ENCODE measurements around the gene ENTPD1. TPM values are rescaled to one million over a fixed set of nuclear protein-coding genes. Genes with fewer than 3 reads are reported as not detected.
"Not testable (repeated sequence)": the region's sequence is repeated elsewhere in the genome, so short reads cannot be mapped to it uniquely, and the experiment has no call there.

The ENTPD1 gene
- total and polyA plus RNA-seq, 9 of the 15 experiments (the other 6 are each of a cell fraction or from before 2014, with no cell fraction given): 0.07 to 1.5 (median 0.37) TPM

DNA sequence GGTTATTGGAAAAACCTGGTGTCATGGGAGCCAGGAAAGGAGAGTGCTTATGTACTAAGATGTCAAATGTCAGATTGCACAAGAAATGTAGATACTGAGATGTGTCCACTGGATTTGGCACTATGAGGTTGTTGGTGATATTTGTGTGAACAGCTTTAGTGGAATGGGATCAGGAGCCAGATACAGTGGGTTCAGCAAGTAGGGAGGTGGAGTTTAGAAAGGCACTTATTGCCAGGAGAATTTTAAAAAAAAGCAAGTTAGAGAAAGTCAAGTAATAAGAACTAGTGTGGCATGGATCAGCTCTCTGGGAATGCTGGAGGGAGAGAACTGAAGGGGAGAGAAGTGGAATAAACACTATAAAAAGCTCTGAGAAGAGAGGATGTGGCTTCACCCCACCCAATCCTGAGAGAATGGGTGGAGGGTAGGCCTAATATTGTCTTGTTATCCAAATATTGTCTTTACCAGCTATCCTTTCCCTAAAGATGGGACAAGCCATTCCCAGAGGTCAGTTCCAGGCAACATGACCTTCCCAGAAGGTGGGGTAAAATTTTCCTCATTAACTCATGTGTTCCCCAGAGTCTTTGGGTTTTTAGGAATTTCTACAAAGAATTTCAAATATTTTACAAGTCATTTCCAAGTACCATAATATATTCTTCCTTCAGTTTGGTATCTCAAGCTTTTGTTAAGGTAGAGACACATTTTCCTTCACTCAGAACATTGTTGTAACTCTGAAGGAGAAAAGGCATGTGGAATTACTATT, 42.3 kb downstream of the ENTPD1 start:
- no TSS peak for BruUV-seq (replicated peaks)
- POLR2A ChIA-PET: no interaction called here
- Histone ChIP-seq H3K36me3 (ENCODE audit: control insufficient read depth, insufficient read depth, low read length) (no peaks in the 10 kb centered on the region), H3K4me2 (ENCODE audit: insufficient read depth, low read length) (no peak overlapping the region), H3K9me3 (replicated peaks; ENCODE audit: control insufficient read depth, insufficient read depth, low read depth, low read length) (no peaks in the 10 kb centered on the region), H3K27me3 (ENCODE audit: control insufficient read depth in 2 of 2, insufficient read depth in 2 of 2, low read length in 2 of 2) (no peaks in the 10 kb centered on the region), H3K9me1 (ENCODE audit: control insufficient read depth, insufficient read depth, low read length) (no peaks in the 10 kb centered on the region), H3K4me1 (replicated peaks in 1 of 2; ENCODE audit: control insufficient read depth in 2 of 2, insufficient read depth in 2 of 2, low read length in 2 of 2) (no peaks in the 10 kb centered on the region), H3K4me3 (no peak overlapping the region), H3K9ac (ENCODE audit: insufficient read depth in 1 of 2, low read depth in 2 of 2, low read length in 2 of 2) (no peak overlapping the region), H3K79me2 (ENCODE audit: control insufficient read depth, insufficient read depth, low read length) (no peaks in the 10 kb centered on the region), H2AFZ (ENCODE audit: low read depth, low read length) (no peak overlapping the region), H3K27ac (ENCODE audit: extremely low read depth, low read depth, low read length) (no peak overlapping the region), H4K20me1 (replicated peaks; ENCODE audit: control insufficient read depth, insufficient read depth, low read length) (no peaks in the 10 kb centered on the region)
- TF ChIP-seq RNF2 (IDR thresholded peaks at IDR 0.05) (no peak), HDAC1 (IDR thresholded peaks at IDR 0.05) (no peak)
- no peak for ATAC-seq
- FAIRE-seq: no peak
- in situ Hi-C loops (cut with MboI): no loop called here
- intact Hi-C loops (cut with micrococcal nuclease): no loop called here
- CTCF ChIA-PET (ENCODE audit: low intra/inter-chr PET ratio): no interaction called here
- no peak for DNase-seq (ENCODE audit: extremely low read depth in 1 of 4, low spot score in 3 of 4)

DNA sequence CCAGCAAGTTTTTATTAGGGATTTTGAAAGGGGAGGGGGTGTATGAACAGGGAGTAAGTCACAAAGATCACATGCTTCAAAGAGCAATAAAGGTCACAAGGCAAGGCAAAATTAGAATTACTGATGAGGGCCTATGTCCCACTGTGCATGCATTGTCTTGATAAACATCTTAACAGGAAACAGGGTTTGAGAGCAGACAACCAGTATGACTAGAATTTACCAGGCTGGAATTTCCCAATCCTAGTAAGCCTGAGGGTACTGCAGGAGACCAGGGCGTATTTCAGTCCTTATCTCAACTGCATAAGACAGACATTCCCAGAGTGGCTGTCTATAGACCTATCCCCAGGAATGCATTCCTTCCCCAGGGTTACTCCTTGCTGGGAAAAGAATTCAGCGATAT, 44.3 kb downstream of the ENTPD1 start:
- ATAC-seq; H3K79me2 ChIP-seq (ENCODE audit: control insufficient read depth, insufficient read depth, low read length); in situ Hi-C loops (cut with MboI); intact Hi-C loops (cut with micrococcal nuclease); POLR2A ChIA-PET; BruUV-seq (replicated peaks); H3K27me3 ChIP-seq (ENCODE audit: control insufficient read depth in 2 of 2, insufficient read depth in 2 of 2, low read length in 2 of 2); FAIRE-seq; H3K4me1 ChIP-seq (replicated peaks in 1 of 2; ENCODE audit: control insufficient read depth in 2 of 2, insufficient read depth in 2 of 2, low read length in 2 of 2); H3K9ac ChIP-seq (ENCODE audit: insufficient read depth in 1 of 2, low read depth in 2 of 2, low read length in 2 of 2); CTCF ChIA-PET (ENCODE audit: low intra/inter-chr PET ratio); H3K4me3 ChIP-seq; H3K27ac ChIP-seq (ENCODE audit: extremely low read depth, low read depth, low read length); H3K4me2 ChIP-seq (ENCODE audit: insufficient read depth, low read length); H4K20me1 ChIP-seq (replicated peaks; ENCODE audit: control insufficient read depth, insufficient read depth, low read length); H3K9me3 ChIP-seq (replicated peaks; ENCODE audit: control insufficient read depth, insufficient read depth, low read depth, low read length); H3K36me3 ChIP-seq (ENCODE audit: control insufficient read depth, insufficient read depth, low read length); DNase-seq (ENCODE audit: extremely low read depth in 1 of 4, low spot score in 3 of 4); H2AFZ ChIP-seq (ENCODE audit: low read depth, low read length); H3K9me1 ChIP-seq (ENCODE audit: control insufficient read depth, insufficient read depth, low read length): not testable (repeated sequence)
- WGBS (ENCODE audit: insufficient coverage, low coverage, missing lambda C conversion rate): 0% methylated on average over 1 of the region's 2 CpGs

DNA sequence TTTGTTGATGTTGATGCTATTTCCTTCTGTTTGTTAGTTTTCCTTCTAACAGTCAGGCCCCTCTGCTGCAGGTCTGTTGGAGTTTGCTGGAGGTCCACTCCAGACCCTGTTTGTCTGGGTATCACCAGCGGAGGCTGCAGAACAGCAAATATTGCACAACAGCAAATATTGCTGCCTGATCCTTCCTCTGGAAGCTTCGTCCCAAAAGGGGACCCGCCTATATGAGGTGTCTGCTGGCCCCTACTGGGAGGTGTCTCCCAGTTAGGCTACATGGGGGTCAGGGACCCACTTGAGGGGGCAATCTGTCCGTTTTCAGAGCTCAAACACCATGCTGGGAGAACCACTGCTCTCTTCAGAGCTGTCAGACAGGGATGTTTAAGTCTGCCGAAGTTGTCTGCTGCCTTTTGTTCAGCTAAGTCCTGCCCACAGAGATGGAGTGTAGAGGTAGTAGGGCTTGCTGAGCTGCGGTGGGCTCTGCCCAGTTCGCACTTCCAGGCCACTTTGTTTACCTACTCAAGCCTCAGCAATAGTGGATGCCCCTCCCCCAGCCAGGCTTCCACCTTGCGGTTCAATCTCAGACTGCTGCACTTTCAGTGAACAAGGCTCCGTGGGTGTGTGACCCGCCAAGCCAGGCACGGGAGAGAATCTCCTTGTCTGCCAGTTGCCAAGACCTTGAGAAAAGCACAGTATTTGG, 50.9 kb downstream of the ENTPD1 start:
- not testable (repeated sequence) for BruUV-seq (replicated peaks); H3K4me1 ChIP-seq (replicated peaks in 1 of 2; ENCODE audit: control insufficient read depth in 2 of 2, insufficient read depth in 2 of 2, low read length in 2 of 2)

More for the DNA sequence above, 50.9 kb downstream of the ENTPD1 start:
- FAIRE-seq; CTCF ChIA-PET (ENCODE audit: low intra/inter-chr PET ratio); H2AFZ ChIP-seq (ENCODE audit: low read depth, low read length); H3K9me3 ChIP-seq (replicated peaks; ENCODE audit: control insufficient read depth, insufficient read depth, low read depth, low read length); H4K20me1 ChIP-seq (replicated peaks; ENCODE audit: control insufficient read depth, insufficient read depth, low read length); H3K4me2 ChIP-seq (ENCODE audit: insufficient read depth, low read length); H3K27ac ChIP-seq (ENCODE audit: extremely low read depth, low read depth, low read length); H3K36me3 ChIP-seq (ENCODE audit: control insufficient read depth, insufficient read depth, low read length); H3K9ac ChIP-seq (ENCODE audit: insufficient read depth in 1 of 2, low read depth in 2 of 2, low read length in 2 of 2); H3K27me3 ChIP-seq (ENCODE audit: control insufficient read depth in 2 of 2, insufficient read depth in 2 of 2, low read length in 2 of 2); ATAC-seq; H3K79me2 ChIP-seq (ENCODE audit: control insufficient read depth, insufficient read depth, low read length); DNase-seq (ENCODE audit: extremely low read depth in 1 of 4, low spot score in 3 of 4); H3K4me3 ChIP-seq; intact Hi-C loops (cut with micrococcal nuclease); in situ Hi-C loops (cut with MboI); H3K9me1 ChIP-seq (ENCODE audit: control insufficient read depth, insufficient read depth, low read length): not testable (repeated sequence)
- POLR2A ChIA-PET: interaction anchor here (1.3 kb wide), 1 partner anchor 16 kb away, joined by 3 read pairs; no protein-coding TSS in a partner anchor
- 5% methylated on average over 4 of the region's 11 CpGs for WGBS (ENCODE audit: insufficient coverage, low coverage, missing lambda C conversion rate)

Measured in K562 (cell line).